ENCODE data around the gene EMC9.

The EMC9 gene, protein sequence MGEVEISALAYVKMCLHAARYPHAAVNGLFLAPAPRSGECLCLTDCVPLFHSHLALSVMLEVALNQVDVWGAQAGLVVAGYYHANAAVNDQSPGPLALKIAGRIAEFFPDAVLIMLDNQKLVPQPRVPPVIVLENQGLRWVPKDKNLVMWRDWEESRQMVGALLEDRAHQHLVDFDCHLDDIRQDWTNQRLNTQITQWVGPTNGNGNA

DNA sequence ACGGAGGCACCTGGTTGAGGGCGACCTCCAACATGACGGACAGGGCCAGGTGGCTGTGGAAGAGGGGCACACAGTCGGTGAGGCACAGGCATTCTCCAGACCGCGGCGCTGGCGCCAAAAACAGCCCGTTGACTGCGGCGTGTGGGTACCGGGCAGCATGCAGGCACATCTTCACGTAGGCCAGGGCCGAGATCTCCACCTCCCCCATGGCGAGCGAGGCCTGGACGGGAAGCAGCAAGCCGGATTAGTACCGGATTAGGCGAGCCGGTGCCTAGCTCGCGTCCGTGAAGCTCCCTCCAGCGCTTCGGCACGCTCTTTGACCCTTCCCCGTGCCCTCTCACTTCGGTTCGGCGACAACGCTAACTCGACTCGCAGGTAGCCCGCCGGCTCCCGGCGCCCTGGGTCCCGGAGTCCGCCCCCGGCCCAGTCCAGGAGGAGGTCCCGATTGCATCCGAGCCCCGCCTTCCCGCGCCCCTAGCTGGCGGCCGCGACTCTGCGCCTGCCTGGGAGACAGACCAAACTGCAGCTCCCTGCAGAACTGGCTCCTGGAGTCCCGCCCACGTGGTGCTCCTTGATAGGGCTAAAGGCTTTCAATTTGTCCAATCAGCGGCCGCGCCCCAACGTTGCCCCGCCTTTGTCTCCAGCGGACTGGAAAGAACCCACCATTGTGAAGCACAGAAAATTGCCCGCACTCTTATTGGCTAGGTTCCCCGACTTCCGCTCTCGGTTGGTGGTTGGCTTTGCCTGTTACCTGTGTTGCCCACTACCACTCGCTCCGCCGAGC is at the start of gene EMC9:
EMC9 (minus strand) TSS at position 495 of the 784 bp plus-strand sequence; CDS start at position 208, 287 bp downstream.
- peak; percentile 99 for DNase-seq

DNA sequence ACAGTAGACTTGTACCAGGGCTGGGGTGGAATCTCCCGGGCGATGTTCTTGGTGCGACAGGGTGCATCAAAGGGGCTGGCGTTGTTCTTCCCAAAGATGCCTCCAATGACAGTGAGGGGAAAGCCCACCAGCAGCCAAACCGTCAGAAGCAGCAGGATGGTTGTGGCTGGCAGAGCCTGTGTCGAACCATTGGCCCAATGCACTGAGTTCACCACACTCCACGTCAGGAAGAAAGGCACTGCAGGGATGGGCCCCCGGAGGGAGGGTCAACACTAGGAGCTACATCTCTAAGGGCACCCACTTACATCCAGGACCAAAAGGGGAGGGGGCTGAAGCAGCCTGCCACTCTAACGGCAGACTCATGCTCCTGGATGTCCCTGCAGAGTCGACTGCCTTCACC is 49.0 kb upstream of the EMC9 start:
- no peak for DNase-seq

DNA sequence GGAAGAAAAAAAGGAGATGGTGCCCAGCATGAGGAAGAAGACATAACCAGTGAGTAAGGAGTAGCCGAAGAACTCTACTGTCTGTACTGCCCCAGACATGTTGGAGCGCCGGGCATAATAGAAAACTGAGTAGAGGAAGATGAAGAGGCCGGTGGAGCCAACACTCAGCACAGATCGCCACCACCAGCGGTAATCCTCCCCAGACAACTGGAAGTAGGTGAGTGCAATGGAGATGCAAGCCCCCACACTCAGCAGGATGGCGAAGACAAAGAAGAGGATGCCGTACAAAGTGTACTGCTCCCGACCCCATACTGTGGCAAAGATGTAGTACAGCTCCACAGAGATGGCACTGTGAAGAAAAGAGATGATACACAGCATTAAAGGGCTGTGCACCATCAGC is 48.1 kb upstream of the EMC9 start:
- no peak for DNase-seq

DNA sequence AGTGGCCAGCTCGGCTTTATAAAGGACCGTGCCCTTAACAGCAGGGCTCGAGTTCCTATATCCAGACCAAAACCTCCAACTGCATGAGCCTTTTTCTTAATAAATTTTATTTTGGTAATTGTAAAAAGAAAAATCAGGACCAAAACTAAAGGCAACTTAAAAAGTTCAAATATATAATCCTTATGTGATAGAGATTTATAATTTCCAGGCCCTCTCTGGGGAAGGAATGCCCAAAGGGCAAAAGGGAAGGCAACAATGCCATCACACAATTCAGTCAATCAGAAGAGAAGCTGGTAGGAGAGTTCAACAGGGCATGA is 47.6 kb upstream of the EMC9 start:
- DNase-seq, result no peak

DNA sequence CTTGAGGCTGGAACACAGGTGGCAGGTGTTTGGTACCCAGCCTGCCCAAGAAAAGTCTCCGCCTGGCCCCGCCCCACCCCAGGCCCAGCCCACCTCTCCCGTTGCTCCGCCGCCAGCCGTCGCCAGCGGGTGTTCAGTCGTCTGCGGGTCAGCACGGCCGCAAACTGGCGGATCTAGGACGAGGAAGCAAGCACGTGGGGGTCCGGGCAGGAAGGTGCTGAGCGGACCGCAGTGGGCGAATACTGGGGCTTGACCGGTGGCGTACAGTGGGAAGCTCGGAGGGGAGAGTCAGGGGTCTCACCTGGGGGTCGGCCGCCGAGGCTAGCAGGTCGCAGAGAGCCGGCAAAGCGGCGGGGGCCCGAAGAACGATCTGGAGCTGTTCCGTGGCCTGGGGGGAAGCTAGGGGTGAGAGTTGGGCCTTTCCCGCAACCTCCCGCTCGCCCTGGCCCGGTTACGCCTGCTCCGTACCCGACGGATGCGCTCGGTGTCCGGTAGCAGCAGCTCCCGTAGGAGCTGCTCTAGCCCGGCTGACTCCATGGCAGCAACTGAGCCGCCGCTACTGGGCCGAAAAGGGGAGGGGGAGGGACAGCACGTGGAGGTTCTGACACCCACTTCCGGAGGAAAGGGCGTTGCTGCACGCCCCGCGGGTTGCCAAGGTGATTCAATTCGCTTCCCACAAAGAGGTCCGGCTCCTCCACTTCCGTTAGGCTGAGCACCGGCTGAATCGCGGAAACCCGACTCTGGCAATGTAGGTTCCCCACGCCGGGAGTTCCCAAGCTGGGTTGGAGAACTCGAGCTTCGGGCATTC is 47.1 kb upstream of the EMC9 start, which contains the start of gene IPO4:
IPO4 (minus strand) TSS at position 566 of the 808 bp plus-strand sequence; CDS start at position 537, 29 bp downstream.
- peak; percentile 92 to 96 for DNase-seq

DNA sequence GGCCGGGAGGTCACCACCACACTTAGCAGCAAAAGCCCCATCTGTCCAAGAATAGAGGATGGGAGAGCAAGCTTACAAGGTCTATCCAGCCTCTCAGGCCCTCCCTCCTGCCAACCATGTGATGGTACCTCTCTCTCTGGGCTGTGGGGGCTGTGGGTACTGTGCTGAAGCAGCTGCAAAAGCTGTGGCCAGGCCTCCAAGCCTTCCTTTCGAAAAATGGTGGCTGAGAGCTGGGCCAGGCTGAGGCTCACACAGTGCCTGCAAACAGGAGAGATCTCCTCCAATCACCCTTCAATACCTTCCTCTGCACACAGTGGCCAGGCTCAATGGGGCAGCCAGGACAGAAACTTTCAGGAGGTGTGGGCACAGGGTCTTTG is 46.1 kb upstream of the EMC9 start:
- DNase-seq, result no peak

DNA sequence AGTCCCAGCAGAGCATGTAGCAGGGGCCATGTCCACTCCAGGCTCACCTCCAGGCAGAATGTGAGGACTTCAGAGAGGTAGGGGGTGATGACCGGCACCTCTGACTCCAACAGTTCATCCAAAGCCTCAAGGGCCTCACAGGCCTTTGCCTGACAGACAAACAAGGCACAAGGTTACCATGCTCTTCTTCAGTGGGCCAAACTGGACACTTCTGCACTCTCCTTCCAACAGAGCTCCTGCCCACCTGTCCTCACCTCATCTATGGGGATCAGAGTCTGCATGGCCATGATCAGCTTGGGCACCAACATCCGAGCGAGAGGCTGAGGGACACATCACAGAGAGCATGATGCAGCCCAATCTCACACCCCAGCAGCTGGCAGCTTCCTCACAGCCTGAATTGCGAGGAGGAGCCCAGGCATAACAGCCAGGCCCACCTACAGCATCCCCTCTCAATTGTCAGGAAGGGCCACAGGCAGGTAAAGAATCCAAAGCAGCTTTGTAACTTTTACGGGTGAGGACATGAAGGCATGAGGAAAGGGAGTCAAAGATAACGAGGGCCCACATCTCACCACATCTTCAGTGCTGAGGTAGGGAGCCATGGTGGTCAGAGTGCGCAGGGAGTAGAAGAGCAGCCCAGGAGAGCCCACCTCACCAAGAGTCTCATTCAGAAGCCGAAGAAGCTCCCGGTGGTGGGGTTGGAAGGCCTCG is 45.6 kb upstream of the EMC9 start:
- DNase-seq, result no peak

DNA sequence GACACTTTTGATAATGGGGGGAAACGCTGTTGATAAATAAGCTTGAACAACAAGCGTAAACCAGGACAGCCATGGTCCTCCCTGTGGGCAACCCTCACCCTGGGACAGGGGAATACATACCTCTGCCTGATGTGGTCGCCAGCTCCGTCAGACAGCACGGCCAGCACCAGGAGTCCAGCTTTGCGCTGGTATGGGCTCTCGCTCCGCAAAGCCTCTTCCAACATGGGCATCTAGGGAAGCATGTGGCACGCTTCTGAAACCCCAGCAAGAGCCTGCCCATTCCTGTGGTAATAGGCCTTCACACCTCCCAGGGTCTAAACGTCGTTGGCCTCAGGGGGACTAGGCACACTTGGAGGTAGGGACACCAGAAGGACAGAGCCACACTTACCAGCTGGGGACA is 44.4 kb upstream of the EMC9 start:
- DNase-seq, result no peak

DNA sequence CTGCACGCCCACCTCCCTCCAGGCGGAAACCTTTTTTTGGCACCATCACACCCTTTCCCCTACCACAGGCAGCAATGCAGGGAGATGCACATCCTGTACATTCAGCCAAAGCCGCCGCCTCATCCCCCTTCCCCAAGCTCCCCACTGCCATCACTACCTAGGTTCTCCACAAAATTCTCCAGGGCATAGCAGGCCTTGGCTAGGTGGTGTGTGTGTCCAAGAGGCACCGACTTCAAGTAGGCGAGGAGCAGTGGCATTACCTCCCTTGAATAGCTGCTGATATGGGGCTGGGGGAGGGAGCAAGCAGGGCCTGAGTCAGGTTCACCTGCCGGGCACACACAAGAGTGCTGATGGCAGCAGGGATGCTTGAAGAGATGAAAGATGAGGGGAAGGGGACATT is 43.6 kb upstream of the EMC9 start:
- DNase-seq, result no peak

DNA sequence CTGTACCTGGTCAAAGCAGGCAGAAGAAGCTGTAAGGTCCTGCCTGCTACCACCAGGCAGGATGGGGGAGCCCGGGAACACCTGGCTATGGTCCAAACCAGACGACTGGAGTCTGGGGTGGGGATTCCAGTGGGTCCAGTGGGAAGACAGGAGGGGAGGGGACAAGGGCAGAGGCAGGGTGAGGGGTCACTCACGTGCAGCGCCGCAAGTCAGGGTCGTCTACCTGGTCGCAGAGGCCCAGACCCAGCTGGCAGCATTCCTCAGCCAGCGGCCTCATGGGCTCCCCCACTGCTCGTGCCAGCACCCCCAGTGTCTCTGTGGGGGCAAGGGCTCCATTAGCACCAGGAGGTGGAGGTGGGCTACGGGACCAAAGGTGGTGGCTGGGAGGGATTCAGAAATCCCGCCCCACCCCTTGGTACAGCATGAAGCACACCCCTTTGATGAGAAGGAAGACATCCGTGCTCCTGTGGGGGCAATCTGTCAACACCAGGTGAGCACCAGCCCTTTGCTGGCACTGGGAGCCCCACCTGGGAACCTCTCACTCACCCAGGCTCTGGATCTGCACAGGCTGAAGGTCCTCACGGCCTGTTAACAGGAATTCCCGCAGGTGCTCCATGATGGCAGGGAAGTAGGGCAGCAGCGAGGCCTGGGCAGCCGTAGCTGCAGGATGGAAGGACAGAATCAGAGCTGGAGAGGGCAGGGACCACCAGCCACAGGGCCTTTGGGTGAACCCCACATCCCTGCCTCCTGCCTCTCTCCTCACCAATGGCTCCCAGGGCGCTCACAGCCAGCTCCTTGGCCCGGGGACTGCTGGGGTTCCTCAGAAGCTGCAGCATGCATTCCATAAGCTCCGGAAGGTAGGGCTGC is 42.9 kb upstream of the EMC9 start:
- DNase-seq, result no peak

DNA sequence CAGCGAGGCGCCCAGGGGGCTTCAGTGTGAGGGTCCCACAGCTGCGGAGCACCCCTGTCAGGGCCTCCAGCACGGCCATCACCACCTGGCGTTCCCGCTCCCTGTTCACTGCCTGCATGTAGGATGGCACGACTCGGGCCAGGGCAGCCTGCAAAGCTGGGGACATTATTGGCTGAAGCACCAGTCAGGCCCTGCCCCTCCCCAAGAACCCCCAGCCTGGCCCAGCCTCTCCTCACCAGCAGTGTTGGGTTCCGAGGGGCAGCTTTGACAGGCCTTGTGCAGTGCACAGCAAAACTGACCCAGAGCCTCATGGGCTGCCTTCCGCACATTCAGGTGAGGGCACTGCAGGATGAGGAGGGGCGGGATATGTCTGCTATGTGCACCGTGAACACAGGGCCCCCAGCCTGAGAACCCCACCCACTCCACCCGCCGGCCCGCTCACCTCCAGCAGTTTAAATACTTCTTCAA is 41.7 kb upstream of the EMC9 start:
- no peak for DNase-seq

DNA sequence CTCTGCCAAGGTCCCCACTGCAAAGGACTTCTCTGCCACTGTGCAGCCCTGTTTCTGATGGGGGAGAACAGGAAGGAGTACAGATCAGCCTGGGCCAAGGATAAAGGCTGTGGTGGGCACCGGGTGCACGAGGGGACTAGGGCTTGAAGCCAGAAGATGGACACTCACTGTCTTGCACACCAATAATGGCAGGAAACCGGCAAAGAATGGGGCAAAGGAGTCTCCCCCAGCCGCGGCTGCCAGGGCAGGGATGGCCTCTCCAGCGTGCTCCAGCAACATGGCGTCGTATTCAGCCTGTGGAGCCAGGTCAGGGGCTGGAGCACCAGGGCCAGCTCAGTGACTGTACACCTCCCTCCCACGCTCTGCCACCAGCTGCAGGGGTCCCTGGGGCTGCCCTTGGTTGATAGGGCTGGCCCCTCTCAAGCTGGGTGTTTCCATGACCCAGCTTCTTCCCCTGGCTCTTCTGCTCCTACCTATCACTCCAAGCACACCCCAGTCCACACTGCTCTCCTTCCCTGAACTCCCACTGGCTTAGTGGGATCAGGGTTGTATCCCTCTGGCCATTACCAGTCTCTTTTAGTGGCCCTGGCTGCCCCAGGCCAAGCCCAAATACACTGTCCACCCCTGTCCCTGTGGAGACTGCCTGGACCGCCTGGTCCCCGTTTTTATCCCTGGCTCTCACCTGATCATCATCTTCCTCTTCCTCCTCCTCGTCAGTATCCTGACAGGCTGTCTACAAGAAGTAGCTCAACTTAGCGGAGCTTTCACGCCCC is 40.9 kb upstream of the EMC9 start:
- DNase-seq, result no peak

DNA sequence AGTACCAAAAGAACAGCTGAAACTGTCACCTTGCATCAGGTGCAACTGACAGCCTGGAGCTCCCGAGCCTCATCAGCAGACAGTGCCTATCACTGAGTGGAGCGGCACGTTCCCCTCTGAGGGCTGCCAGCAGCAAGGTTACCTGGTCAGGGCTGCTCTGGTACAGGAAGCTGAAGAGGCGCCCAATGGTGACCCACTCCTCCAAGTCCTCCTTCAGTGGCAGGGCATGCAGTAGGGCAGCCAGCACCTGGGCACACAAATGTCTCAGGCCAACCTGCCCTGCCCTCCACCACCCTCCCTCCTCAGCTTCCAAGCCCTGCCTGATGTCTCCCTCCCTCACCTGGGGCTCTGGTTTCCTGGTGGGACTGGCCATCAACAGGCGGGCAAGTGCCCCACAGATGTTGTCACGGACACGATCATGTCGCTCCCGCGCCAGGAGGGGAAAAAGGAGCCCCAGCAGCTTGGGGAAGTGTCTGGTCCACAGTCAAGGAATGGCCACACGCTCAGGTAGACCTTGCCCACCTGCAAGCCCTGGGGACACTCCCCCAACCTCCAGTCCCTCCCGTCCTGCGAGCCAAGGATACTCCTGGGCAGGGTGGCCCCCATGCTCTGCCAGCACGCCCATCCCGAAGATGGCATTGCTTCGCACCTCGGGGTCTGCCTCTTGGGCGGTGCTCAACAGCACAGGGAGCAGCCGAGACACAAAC is 40.1 kb upstream of the EMC9 start:
- no peak for DNase-seq

DNA sequence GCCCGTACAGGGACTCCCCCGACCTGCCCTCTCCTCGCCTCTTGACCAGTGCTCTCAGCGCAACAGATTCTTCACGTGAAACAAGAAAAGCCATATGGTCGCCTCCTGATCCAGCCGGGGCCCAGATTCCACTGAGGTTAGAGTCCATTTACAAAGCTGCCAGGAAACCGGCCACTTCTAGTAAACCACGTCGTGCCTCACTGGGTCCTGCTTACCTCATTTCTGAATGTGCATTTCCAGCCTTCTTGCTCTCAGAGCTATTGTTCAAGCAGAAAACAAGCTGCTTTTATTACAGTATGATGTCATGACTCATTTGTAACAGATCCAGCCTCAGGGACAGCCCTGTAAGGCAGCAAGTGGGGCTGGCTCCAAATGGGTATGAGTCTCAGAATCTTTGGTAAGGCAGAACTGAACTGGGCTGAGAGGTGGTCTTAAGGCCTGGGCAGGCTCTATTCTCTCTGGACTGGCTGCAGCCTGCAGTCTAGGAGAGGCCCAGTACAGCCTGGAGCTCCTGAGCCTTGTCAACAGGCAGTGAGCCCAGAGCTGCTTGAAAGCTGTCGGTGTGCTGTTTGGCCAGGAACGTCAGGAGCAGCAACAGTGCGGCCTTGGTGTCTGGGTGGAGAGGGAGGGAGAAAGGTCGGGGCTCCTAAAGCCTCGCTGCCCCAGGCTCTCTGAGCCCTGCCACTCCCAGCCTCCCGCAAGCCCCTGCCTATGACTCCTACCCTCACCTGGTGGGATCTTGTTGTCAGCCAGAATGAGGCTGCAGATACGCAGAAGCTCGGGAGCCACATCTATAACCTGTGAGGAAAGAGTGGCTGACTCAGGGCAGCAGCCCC is 38.8 kb upstream of the EMC9 start:
- no peak for DNase-seq

DNA sequence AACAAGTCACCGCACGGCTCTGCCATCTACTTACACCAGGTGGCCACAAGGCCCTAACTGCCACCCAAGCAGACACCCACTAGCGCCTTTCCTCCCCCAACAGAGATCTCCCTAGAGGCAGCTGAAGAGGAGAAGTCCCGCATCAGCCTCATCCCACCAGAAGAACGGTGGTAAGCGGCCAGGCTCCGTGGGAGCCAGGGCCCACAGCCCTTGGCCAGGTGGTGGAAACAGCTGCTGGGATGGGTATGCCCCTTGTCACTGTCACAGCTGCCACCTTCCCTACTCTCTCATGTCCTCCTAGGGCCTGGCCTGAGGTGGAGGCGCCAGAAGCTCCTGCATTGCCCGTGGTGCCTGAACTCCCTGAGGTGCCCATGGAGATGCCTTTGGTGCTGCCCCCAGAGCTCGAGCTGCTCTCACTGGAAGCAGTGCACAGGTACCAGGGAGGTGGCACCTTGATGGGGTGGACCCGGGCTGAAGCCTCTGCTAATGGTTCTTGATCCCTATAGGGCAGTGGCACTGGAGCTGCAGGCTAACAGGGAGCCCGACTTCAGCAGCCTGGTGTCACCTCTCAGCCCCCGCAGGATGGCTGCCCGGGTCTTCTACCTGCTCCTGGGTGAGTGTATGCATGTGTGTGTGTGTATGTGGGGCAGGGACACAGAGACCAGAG is 38.0 kb upstream of the EMC9 start:
- DNase-seq, result no peak

DNA sequence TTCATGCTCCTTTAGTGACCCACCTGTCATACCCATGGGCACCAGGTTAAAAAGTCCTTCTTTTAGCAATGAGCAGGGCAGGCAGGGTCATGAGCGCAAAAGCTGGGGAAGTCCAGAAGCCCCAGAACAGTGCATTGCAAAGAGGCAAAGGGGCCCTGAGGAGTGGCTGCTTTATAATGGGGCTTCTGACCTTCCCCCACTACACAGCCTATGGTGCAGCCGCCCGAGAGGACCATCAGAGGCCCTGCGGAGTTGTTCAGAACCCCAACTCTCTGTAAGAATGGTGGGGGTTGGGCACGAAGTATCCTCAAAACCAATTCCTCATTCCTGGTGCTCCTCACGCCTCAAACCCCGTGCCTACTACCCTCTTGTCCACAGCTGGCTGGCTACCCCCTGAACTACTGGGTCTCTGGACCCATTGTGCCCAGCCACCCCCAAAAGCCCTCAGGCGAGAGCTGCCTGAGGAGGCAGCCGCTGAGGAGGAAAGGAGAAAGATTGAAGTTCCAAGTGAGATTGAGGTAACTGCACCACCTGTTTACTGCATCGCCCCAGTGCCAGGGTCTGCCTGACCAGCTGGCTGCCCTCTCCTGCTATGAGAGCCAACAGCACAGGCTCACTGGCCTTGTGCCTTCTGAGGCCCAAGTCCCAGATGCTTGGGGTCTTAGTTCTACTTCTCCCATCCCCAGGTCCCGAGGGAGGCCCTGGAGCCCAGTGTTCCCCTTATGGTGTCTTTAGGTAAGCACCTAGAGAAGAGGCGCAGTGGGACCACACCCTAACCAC is 37.2 kb upstream of the EMC9 start:
- no peak for DNase-seq

DNA sequence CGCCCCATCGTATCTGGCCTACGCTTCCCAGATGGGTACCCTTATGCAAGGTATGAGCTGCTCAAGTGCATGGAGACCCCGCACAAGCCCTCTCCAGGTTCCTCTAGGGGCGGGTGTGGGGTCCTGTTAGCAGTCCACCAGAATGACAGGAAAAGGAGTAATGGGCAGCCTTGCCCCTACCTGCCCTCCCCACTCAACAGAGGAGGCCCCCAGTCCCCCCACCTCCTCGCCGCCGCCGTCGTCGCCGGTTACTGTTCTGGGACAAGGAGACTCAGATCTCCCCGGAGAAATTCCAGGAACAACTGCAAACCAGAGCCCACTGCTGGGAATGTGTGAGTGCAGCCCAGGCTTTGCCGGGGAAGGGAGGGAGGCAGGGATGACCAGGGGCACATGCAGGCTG is 36.5 kb upstream of the EMC9 start:
- no peak for DNase-seq

Measured in NCI-H1930 (cell line).